SU-DHL-6 (cell line): ENCODE results near the gene COL6A2.

Experiments used
- H2AFZ ChIP-seq: fragments of 200-600 bp; sonication (generic); 2 replicates; pipeline ENCODE4 v1.6.1; 2014; ENCODE audit warnings: low read depth, mild to moderate bottlenecking, moderate library complexity, mixed read lengths, antibody characterized with exemption, low read length; ENCODE audit not compliant: severe bottlenecking
- H3F3A ChIP-seq: fragments of 200-600 bp; shearing (Covaris generic); 2 replicates; pipeline ENCODE4 v1.6.0; 2016; ENCODE audit warnings: antibody characterized with exemption, mild to moderate bottlenecking; ENCODE audit not compliant: insufficient read depth
- H3K27ac ChIP-seq: fragments of 200-600 bp; sonication (generic); 2 replicates; pipeline ENCODE4 v1.5.1; 2016; ENCODE audit warnings: low read depth, mild to moderate bottlenecking, low read length, moderate library complexity, mixed read lengths
- H3K27me3 ChIP-seq: fragments of 200-600 bp; sonication (generic), shearing (Covaris generic); 2 replicates; pipeline ENCODE4 v1.6.0; 2014; ENCODE audit warnings: mild to moderate bottlenecking, low read length
- H3K36me3 ChIP-seq: fragments of 200-600 bp; sonication (generic); 2 replicates; pipeline ENCODE4 v1.6.1; 2014; ENCODE audit warnings: mild to moderate bottlenecking, low read length, mixed read lengths
- H3K4me2 ChIP-seq: fragments of 300-600, 200-600 bp; shearing (Covaris generic), sonication (generic); 2 replicates; pipeline ENCODE4 v1.6.0; 2014; ENCODE audit warnings: low read length, low read depth, mild to moderate bottlenecking; ENCODE audit not compliant: poor library complexity, severe bottlenecking
- H3K4me3 ChIP-seq: fragments of 200-600 bp; sonication (generic); 2 replicates; pipeline ENCODE4 v1.5.1; 2014; ENCODE audit warnings: antibody characterized with exemption, low read length, mild to moderate bottlenecking, mixed read lengths; ENCODE audit not compliant: insufficient read depth, poor library complexity, severe bottlenecking
- H3K79me2 ChIP-seq: fragments of 200-600 bp; sonication (generic); 2 replicates; pipeline ENCODE4 v1.6.1; 2014; ENCODE audit warnings: mild to moderate bottlenecking, low read length, moderate library complexity; ENCODE audit not compliant: insufficient read depth
- H3K9ac ChIP-seq: fragments of 200-600 bp; sonication (generic); 2 replicates; pipeline ENCODE4 v1.7.0; 2014; ENCODE audit warnings: mild to moderate bottlenecking, low read length
- H3K9me2 ChIP-seq: fragments of 200-600 bp; sonication (generic); replicated peaks from 2 replicates; pipeline ENCODE4 v1.6.1; 2014; ENCODE audit warnings: low read length; ENCODE audit not compliant: insufficient read depth
- H3K9me3 ChIP-seq: fragments of 200-600 bp; sonication (generic); 2 replicates; pipeline ENCODE4 v1.6.1; 2014; ENCODE audit warnings: low read length, mixed read lengths; ENCODE audit not compliant: insufficient read depth
- H4K20me1 ChIP-seq: fragments of 200-600 bp; sonication (generic); 2 replicates; pipeline ENCODE4 v1.6.1; 2014; ENCODE audit warnings: low read depth, mild to moderate bottlenecking, antibody characterized with exemption, low read length, moderate library complexity, mixed read lengths
- CTCF ChIP-seq: fragments of 200-600 bp; sonication (generic); IDR thresholded peaks from one replicate; pipeline ENCODE4 v1.5.1; 2017; ENCODE audit warnings: antibody characterized with exemption, mild to moderate bottlenecking, low read length, moderate library complexity; ENCODE audit not compliant: insufficient read depth, poor library complexity, severe bottlenecking
- EZH2phosphoT487 ChIP-seq: fragments of 200-600 bp; sonication (generic), shearing (Covaris generic); conservative IDR thresholded peaks from 2 replicates; pipeline ENCODE4 v1.6.1; 2018; ENCODE audit warnings: mild to moderate bottlenecking, antibody characterized with exemption, low read length, moderate library complexity, mixed read lengths

The COL6A2 gene

GRCh38 chr21:46160657-46160906 is 62.7 kb downstream of the COL6A2 start:
- Histone ChIP-seq H3K36me3 (no peaks in the 10 kb centered on the region), H3K79me2 (no peaks in the 10 kb centered on the region), H3F3A (no peaks in the 10 kb centered on the region), H3K27ac (no peak overlapping the region), H3K27me3 (no peaks in the 10 kb centered on the region), H2AFZ (no peak overlapping the region), H4K20me1 (no peaks in the 10 kb centered on the region), H3K4me3 (no peak overlapping the region), H3K9me2 (no peaks in the 10 kb centered on the region), H3K4me2 (no peak overlapping the region), H3K9ac (no peak overlapping the region), H3K9me3 (no peaks in the 10 kb centered on the region)
- TF ChIP-seq CTCF: no peak
- TF ChIP-seq EZH2phosphoT487: no peak

- Histone ChIP-seq H2AFZ (no peak overlapping the region), H3F3A (no peaks in the 10 kb centered on the region), H3K9ac (no peak overlapping the region), H3K27me3 (no peaks in the 10 kb centered on the region), H3K9me2 (no peaks in the 10 kb centered on the region), H3K36me3 (no peaks in the 10 kb centered on the region), H3K9me3 (no peaks in the 10 kb centered on the region), H4K20me1 (no peaks in the 10 kb centered on the region), H3K4me2 (no peak overlapping the region), H3K79me2 (no peaks in the 10 kb centered on the region), H3K4me3 (no peak overlapping the region), H3K27ac (no peak overlapping the region)
- TF ChIP-seq EZH2phosphoT487: no peak
- no peak for TF ChIP-seq CTCF
Measured at GRCh38 chr21:46160907-46161632, 63.2 kb downstream of the COL6A2 start.

- Histone ChIP-seq H3F3A (no peaks in the 10 kb centered on the region), H3K9ac (no peak overlapping the region), H3K9me2 (no peaks in the 10 kb centered on the region), H3K27ac (no peak overlapping the region), H3K4me2 (no peak overlapping the region), H2AFZ (no peak overlapping the region), H3K9me3 (no peaks in the 10 kb centered on the region), H3K36me3 (no peaks in the 10 kb centered on the region), H4K20me1 (no peaks in the 10 kb centered on the region), H3K79me2 (no peaks in the 10 kb centered on the region), H3K4me3 (no peak overlapping the region), H3K27me3 (no peaks in the 10 kb centered on the region)
- TF ChIP-seq EZH2phosphoT487 (no peak), CTCF (no peak)
Measured at GRCh38 chr21:46161633-46162592, 64.0 kb downstream of the COL6A2 start.
